Central memory CD8-positive, alpha-beta T cell (primary cell): ENCODE measurements around the gene SRRM2.

ENCODE experiments used
- ATAC-seq: fragments of 150-1000 bp; cut with Tn5 transposase; replicated peaks from 2 replicates; pipeline ENCODE4 v1.10.0; 2022; ENCODE audit warnings: mild to moderate bottlenecking, moderate FRiP score, moderate number of reproducible peaks; ENCODE audit not compliant: poor library complexity, severe bottlenecking; ENCODE audit errors: extremely low read depth
- DNase-seq, 2 donors: peaks; one replicate each; pipeline ENCODE4 v3.0.0; 2021; ENCODE audit warnings: low spot score in 2 of 2
- H3K27ac Mint-ChIP-seq: one replicate; pipeline ENCODE4 v1.8.0; 2022; ENCODE audit warnings: low read depth, mild to moderate bottlenecking, moderate library complexity, mixed read lengths
- H3K27me3 Mint-ChIP-seq: one replicate; pipeline ENCODE4 v1.8.0; 2022; ENCODE audit warnings: mixed read lengths
- H3K36me3 Mint-ChIP-seq: one replicate; pipeline ENCODE4 v1.8.0; 2022; ENCODE audit warnings: mild to moderate bottlenecking, moderate library complexity, mixed read lengths; ENCODE audit not compliant: insufficient read depth
- H3K4me1 Mint-ChIP-seq: one replicate; pipeline ENCODE4 v1.8.0; 2022; ENCODE audit warnings: mixed read lengths
- H3K4me3 Mint-ChIP-seq: one replicate; pipeline ENCODE4 v1.8.0; 2022; ENCODE audit warnings: mild to moderate bottlenecking, moderate library complexity, mixed read lengths
- H3K9me3 Mint-ChIP-seq: one replicate; pipeline ENCODE4 v1.8.0; 2022; ENCODE audit warnings: mixed read lengths

The SRRM2 gene

DNA sequence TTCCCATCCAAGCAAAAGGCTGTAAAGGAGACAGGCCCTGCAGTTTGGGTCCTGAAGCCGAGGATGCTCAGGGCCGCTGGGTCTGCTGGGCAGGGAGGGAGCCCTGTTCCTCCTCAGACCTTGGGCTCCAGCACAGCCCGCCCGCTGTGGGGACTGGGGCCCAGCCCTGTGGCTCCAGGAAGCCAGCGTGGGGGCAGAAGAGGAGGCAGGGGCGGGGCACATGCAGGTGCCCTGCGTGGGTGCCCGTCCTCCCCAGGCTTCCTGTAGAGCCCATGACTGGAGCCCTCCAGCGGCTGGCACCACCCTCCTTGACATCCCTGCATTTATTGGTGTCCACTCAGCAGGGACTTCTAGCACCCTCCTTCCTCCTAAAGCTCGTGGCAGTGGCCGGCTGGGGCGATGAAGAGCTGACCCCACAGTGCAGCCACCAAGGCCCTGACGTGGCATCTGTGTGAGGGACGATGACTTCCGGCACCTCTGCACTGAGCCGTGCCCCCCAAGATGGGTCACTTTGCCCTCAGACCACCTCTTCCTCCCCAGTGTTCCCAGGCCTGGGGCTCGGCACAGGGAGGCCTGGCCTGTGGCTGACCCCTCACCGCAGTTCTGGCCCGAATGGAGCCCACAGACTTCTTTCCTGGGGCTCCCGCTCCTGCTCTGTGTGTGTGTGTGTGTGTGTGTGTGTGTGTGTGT, 42.3 kb upstream of the SRRM2 start:
- Mint-ChIP-seq H3K4me3 (no peak overlapping the region), H3K9me3 (no peaks in the 10 kb centered on the region), H3K4me1 (peaks cover 6% of the 10 kb centered on the region), H3K36me3 (peaks cover 15% of the 10 kb centered on the region), H3K27ac (no peak overlapping the region), H3K27me3 (no peaks in the 10 kb centered on the region)
- no peak for ATAC-seq
- no peak for DNase-seq

DNA sequence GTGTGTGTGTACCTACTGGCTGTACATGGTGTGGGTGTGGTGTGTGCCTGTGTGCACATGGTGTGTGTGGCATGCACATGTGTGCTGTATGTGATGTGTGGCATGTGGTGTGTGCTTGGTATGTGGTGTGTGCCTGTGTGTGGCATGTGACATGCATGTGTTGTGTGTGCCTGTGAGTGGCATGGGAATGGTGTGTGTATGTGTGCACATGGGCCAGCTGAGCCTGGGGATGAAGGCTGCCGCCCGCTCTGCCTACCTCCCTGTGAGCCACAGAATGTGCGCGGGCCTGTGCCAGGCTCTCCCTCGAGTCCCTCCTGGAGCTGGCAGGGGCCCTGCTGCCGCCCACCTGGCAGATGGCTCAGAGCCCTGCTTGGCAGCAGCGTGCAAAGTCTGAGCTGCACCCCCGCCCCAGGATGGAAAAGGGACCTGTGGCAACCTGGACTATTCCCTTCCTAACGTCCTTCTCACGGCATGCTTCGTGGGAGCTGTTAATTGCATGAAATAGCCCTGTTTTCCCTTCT, 41.7 kb upstream of the SRRM2 start:
- ATAC-seq, result no peak
- Mint-ChIP-seq H3K27ac (no peak overlapping the region), H3K36me3 (peaks cover 15% of the 10 kb centered on the region)

DNA sequence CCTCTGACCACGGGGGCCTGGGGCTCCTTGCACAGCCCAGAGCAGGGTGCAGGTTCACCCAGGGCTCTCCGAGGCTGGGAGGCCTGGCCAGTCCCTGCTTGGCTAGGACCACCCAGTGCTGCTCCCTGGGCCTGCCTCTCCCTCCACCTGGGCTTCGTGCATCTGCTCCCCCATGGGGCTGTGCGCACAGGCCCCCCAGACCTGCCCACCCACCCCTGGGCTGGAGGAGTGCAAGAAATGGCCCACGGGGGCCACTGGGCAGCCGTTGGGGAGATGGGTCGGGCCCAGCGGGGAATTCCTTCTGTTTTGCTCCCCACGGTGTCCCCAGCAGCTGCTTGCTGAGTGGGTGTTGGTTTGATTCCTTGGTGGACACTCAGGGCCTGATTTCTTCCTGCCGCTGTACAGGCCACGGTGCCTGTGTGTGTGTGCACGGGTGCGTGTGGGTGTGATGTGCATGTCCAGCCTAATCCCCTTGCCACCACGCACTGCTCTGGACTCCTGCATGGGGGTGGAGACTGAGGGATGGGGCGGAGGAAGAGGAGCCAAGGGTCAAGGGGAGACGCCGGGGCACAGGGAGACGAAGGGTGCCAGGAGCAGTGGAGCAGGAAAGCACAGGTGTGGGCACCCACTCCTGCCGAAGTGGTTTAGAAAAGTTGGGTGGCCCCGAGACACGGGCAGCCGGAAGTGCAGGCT, 40.9 kb upstream of the SRRM2 start:
- no peaks in the 10 kb centered on the region for H3K9me3 Mint-ChIP-seq
- H3K4me3 Mint-ChIP-seq, result no peak overlapping the region
- H3K36me3 Mint-ChIP-seq, result peaks cover 15% of the 10 kb centered on the region
- ATAC-seq, result no peak
- no peak overlapping the region for H3K27ac Mint-ChIP-seq
- no peak for DNase-seq
- peaks cover 12% of the 10 kb centered on the region for H3K4me1 Mint-ChIP-seq
- H3K27me3 Mint-ChIP-seq, result no peaks in the 10 kb centered on the region

More for the DNA sequence above, 41.7 kb upstream of the SRRM2 start:
- Mint-ChIP-seq H3K27me3 (no peaks in the 10 kb centered on the region), H3K4me1 (peaks cover 8% of the 10 kb centered on the region), H3K4me3 (no peak overlapping the region), H3K9me3 (no peaks in the 10 kb centered on the region)
- no peak for DNase-seq

DNA sequence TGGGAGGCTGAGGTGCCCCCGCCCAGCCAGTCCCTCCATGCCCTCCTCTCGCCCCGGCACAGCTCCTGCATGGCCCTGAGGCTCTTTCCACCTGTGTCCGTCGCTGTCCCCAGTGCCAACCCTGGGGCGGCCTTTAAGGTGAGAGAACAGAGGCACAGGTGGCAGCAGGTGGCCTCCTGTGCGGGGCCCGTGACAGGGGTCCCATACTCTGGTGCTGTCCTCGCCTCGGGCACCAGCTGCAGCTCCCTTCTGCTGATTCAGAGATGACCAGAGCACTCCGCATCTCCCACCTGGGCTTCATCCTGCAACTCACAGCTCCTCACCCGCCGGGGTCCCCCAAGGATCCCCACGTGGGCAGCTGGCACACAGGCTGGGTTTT, 40.4 kb upstream of the SRRM2 start:
- DNase-seq (no peak), ATAC-seq (no peak)
- no peaks in the 10 kb centered on the region for H3K9me3 Mint-ChIP-seq
- no peaks in the 10 kb centered on the region for H3K27me3 Mint-ChIP-seq
- peaks cover 12% of the 10 kb centered on the region for H3K4me1 Mint-ChIP-seq
- H3K36me3 Mint-ChIP-seq, result peaks cover 13% of the 10 kb centered on the region
- H3K4me3 Mint-ChIP-seq, result no peak overlapping the region
- no peak overlapping the region for H3K27ac Mint-ChIP-seq

DNA sequence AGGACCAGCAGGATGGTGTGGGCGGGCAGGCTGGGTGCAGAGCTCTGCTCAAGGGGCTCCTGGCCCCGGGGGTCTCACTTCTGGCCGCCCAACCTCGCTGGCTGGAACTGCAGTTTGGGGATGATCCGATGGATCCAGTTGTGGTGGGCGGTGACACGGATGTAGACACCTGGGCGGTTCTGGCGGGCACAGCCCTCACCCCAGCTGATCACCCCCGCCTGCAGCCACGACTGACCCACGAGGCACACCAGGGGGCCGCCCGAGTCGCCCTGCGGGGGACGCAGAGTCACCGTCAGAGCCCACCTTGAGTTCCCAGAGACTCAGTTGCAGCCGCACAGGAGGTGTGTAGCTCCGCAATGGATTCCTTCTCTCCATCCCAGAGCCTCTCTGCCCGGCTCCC, 39.9 kb upstream of the SRRM2 start:
- Mint-ChIP-seq H3K27me3 (no peaks in the 10 kb centered on the region), H3K4me1 (peaks cover 12% of the 10 kb centered on the region), H3K4me3 (no peak overlapping the region), H3K27ac (no peak overlapping the region), H3K9me3 (no peaks in the 10 kb centered on the region), H3K36me3 (peaks cover 10% of the 10 kb centered on the region)
- DNase-seq (no peak), ATAC-seq (no peak)

DNA sequence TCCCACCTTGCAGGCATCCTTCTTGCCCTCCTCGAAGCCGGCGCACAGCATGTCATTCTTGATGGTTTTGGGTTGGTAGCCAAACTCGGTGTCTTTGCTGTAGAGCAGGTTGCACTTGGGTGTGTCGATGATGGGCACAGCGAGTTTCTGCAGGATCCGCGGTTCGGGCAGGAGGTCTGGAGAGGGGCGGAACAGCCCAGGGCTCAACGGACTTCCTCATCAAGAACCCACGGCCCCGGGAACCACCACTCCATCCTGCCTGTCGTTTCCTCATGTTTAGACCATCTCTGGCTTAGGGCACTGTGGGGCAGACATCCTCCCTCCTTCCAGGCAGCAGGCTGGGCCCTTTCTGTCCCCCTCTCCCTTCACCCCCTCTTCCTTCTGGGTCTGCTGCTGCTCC, 38.9 kb upstream of the SRRM2 start:
- Mint-ChIP-seq H3K4me1 (peaks cover 12% of the 10 kb centered on the region), H3K27me3 (no peaks in the 10 kb centered on the region), H3K4me3 (no peak overlapping the region), H3K36me3 (peaks cover 4% of the 10 kb centered on the region), H3K9me3 (no peaks in the 10 kb centered on the region), H3K27ac (peak overlapping the region; percentile 85)
- ATAC-seq, result no peak
- DNase-seq, result no peak

DNA sequence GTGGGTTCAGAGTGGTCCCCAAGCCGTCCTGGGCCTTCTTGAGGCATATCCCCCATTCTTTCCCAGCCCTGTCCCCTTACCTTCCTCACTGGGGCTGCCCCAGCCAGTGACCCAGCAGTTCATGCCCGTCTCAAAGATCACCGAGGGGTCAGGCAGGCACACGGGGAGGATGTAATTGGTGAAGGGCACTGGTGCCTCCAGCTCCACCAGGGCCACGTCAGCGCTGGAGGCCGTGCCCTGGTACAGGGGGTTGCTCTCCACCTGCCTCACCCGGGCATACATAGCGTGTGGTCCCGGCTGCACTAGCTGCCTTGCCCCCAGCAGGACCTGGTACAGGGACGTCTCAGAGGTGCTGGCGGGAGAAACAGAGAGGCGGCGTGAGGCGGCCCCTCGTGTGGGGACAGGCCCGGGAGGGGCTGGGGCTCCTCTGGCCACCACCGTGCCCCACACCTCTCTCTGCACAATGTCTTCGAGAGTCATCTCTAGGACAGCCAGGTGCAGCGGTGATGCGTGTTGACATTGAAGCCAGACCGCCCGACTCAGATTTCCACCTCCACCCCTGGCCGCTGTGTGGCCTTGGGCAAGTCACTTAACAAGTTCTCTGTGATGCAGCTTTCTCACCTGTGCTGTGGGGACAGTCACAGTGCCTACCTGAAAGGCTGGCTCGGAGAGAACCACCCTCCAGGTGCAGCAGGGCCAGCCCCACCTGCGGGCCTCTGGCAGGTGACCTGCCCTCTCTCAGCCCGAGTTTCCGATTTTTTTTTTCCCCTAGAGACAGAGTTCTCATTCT, 38.3 kb upstream of the SRRM2 start:
- H3K36me3 Mint-ChIP-seq, result peaks cover 3% of the 10 kb centered on the region
- no peaks in the 10 kb centered on the region for H3K9me3 Mint-ChIP-seq
- H3K4me3 Mint-ChIP-seq, result no peak overlapping the region
- ATAC-seq (no peak), DNase-seq (no peak)
- peaks cover 12% of the 10 kb centered on the region for H3K4me1 Mint-ChIP-seq
- H3K27me3 Mint-ChIP-seq, result no peaks in the 10 kb centered on the region
- H3K27ac Mint-ChIP-seq, result peak overlapping the region; percentile 85

DNA sequence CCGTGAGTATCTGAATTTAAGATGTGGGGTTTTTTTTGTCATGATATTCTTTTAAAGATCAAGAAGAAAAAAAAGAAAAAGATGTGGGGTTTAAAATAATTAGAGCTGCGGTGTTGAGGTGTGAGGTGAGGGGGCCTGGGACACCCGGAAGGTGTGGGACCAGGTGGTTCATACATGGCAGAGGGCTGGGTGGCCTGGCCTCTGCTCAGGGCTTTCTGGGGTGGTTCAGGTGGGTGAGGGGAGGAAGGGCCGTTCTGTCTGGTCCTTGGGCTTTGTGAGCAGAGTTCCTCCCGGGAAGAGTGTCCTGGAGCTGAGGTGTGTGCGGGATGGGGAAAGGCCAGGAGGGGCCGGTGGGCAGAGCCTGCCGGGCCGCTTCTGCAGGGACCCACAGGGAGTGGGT, 37.4 kb upstream of the SRRM2 start:
- DNase-seq (no peak), ATAC-seq (no peak)
- Mint-ChIP-seq H3K4me3 (no peak overlapping the region), H3K9me3 (no peaks in the 10 kb centered on the region), H3K27me3 (no peaks in the 10 kb centered on the region), H3K27ac (no peak overlapping the region), H3K36me3 (peaks cover 3% of the 10 kb centered on the region), H3K4me1 (peaks cover 12% of the 10 kb centered on the region)

DNA sequence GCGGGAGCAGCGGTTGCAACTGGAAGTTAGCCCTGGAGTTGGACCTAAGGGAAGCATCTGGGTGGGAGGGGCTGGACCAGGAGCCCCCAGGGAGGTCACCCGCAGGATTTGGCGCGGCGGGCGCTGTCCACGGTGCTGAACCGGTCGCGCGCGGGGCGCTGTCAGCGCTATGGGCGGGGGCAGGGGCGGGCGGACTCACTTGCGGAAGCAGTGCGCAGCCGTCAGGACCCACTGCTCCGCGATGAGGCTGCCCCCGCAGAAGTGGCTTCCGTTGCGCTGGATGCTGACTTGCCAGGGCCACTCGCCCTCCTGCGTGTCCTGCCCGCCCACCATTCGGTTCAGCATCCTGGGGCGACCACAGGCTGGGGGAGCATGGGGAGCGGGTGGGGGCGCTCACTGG, 36.9 kb upstream of the SRRM2 start:
- Mint-ChIP-seq H3K36me3 (peaks cover 3% of the 10 kb centered on the region), H3K4me1 (peaks cover 12% of the 10 kb centered on the region), H3K27ac (no peak overlapping the region), H3K27me3 (no peaks in the 10 kb centered on the region), H3K4me3 (no peak overlapping the region), H3K9me3 (no peaks in the 10 kb centered on the region)
- ATAC-seq (peak; percentile 94), DNase-seq (peak; percentile 73)

DNA sequence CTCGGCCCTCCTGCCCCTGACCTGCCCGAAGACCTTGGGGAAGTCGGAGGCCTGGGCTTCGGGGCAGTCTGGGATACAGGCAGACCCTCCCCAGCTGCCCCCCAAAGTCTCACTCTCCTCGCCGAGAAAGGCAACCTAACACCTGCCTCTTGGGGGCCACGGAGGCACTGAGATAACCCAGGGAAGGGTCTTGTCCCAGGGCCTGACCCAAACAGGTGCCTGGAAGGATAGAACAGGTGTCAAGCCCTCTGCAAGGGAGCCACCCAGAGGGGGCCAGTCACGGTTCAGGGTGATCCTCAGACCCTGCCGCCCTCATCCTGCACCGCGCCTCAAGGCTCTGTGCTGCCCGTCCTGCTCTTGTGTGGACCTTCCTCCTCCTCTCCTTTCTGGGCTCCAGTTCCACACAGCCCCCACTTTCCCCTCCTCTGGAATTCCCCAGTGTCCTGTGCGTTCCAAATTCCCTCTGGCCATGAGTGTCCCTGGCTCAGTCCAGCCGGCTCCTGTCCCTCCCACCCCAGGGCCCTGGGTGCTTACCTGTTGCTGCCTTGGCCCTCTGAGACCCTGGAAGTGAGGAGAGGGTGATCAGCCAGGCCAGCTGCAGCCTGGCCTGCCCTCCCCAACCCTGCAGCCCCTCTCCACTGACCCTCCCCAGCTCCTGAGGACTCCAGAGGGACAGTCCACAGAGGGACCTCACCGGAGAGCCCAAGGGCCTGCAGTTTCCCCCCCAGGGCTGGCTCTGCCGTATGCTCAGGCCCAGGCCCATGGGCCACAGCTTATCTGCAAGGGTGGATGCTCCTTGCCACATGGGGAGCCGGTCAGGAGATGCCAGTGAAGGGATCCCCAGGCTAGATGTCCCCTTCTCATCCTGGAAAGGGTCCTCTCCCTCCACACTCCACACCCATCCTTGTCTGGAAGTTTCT, 36.2 kb upstream of the SRRM2 start:
- no peaks in the 10 kb centered on the region for H3K9me3 Mint-ChIP-seq
- peak overlapping the region; percentile 27 for H3K4me3 Mint-ChIP-seq
- H3K4me1 Mint-ChIP-seq, result peaks cover 12% of the 10 kb centered on the region
- H3K27ac Mint-ChIP-seq, result no peak overlapping the region
- DNase-seq (no peak), ATAC-seq (no peak)
- H3K36me3 Mint-ChIP-seq, result peaks cover 3% of the 10 kb centered on the region
- no peaks in the 10 kb centered on the region for H3K27me3 Mint-ChIP-seq

DNA sequence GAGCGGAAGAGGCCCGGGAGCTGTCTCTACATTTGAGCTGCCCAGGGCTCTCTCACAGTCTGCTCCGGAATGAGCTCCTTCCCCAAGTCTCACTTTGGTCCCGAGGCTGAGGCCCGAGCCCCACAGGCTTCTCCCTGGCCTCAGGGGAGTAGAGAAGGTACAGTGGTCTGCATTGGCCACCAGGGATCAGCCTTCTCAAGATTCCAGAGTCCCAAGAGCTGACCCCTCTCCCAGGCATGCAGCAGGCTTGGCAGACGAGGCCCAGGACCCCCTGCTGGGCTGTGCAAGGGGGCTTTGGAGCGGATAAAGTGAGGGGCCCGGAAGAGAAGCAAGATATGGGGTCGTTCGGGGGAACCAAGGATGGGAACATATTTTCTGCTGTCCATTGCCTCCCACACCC, 35.5 kb upstream of the SRRM2 start:
- peaks cover 12% of the 10 kb centered on the region for H3K4me1 Mint-ChIP-seq
- no peaks in the 10 kb centered on the region for H3K27me3 Mint-ChIP-seq
- no peak overlapping the region for H3K4me3 Mint-ChIP-seq
- H3K36me3 Mint-ChIP-seq, result peaks cover 3% of the 10 kb centered on the region
- no peaks in the 10 kb centered on the region for H3K9me3 Mint-ChIP-seq
- H3K27ac Mint-ChIP-seq, result no peak overlapping the region
- ATAC-seq (no peak), DNase-seq (no peak)
